ENCODE data around the gene TOP2B. TPM values are rescaled to one million over a fixed set of nuclear protein-coding genes. Genes with fewer than 3 reads are reported as not detected.

Gene TOP2B
- total and polyA plus RNA-seq, 2 experiments from 2014 or later: 92.0 to 179 TPM

DNA sequence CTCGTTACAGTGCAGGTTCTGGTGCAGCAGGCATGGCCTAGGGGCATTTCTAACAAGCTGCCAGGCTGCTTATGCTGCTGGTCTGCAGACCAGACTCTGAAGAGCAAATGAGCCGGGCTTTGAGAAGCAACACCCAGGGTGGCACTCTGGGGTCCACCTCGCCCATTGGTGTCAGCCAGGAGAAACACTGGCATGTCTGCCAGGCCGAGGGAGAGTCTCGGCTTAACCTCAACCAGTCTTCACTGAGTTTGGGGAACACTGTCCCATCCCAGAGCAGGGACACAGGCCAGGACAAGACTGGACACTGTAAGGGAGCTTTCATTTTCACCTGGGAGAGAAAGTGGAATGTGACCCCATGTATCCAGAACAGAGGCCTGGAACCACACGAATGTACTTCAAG, 93.4 kb downstream of the TOP2B start:
- H3K27ac Mint-ChIP-seq: no peak overlapping the region
- no peak for DNase-seq (ENCODE audit: low spot score)

DNA sequence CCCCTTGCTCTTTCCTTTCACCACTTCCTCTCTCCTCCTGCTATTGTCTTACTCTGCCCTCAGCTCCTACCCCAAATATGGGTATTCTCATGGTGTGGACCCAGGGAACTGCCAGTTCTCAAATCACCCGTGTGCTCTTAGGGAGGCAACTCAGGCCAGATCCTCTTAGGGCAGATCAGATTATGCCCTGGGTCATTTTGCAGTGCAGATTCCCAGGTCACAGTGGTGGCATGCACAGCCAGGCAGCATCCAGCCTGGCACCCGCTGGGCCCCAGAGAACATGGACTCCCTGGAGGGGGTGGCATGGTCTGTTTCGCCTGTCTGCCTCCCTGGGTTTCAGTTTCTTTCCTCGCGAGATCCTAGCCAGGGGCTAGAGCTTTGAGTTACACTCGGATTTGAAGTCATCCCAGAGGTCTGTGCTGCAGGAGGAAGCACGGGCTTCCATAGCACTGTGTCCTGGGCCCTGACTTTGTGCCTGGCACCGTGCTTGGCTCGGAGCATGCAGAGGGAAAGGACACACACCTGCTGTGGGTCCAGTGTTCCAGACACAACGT, 96.1 kb downstream of the TOP2B start:
- Mint-ChIP-seq H3K36me3 (ENCODE audit: low read depth) (no peaks in the 10 kb centered on the region), H3K27ac (no peak overlapping the region), H3K9me3 (no peaks in the 10 kb centered on the region), H3K27me3 (ENCODE audit: insufficient read depth, low read depth, poor library complexity) (peaks cover 12% of the 10 kb centered on the region), H3K4me3 (no peak overlapping the region), H3K4me1 (peaks cover 6% of the 10 kb centered on the region)
- H2AFZ ChIP-seq: no peak overlapping the region
- no peak for DNase-seq (ENCODE audit: low spot score)
- H4K20me1 ChIP-seq (replicated peaks; ENCODE audit: insufficient read depth): no peaks in the 10 kb centered on the region
- no peak for ATAC-seq
- H3K4me2 ChIP-seq: no peak overlapping the region
- H3K27me3 ChIP-seq (ENCODE audit: insufficient read depth): no peaks in the 10 kb centered on the region
- no peaks in the 10 kb centered on the region for H3F3A ChIP-seq (replicated peaks; ENCODE audit: low read depth)
- no peaks in the 10 kb centered on the region for H3K79me2 ChIP-seq (replicated peaks; ENCODE audit: insufficient read depth)
- H3K27ac ChIP-seq (ENCODE audit: low read depth): no peak overlapping the region
- H3K9me2 ChIP-seq (ENCODE audit: insufficient read depth): no peaks in the 10 kb centered on the region
- H3K4me1 ChIP-seq (ENCODE audit: insufficient read depth): no peaks in the 10 kb centered on the region
- no peaks in the 10 kb centered on the region for H3K36me3 ChIP-seq (ENCODE audit: insufficient read depth)
- no peak overlapping the region for H3K4me3 ChIP-seq
- TF ChIP-seq, protein P1, sequence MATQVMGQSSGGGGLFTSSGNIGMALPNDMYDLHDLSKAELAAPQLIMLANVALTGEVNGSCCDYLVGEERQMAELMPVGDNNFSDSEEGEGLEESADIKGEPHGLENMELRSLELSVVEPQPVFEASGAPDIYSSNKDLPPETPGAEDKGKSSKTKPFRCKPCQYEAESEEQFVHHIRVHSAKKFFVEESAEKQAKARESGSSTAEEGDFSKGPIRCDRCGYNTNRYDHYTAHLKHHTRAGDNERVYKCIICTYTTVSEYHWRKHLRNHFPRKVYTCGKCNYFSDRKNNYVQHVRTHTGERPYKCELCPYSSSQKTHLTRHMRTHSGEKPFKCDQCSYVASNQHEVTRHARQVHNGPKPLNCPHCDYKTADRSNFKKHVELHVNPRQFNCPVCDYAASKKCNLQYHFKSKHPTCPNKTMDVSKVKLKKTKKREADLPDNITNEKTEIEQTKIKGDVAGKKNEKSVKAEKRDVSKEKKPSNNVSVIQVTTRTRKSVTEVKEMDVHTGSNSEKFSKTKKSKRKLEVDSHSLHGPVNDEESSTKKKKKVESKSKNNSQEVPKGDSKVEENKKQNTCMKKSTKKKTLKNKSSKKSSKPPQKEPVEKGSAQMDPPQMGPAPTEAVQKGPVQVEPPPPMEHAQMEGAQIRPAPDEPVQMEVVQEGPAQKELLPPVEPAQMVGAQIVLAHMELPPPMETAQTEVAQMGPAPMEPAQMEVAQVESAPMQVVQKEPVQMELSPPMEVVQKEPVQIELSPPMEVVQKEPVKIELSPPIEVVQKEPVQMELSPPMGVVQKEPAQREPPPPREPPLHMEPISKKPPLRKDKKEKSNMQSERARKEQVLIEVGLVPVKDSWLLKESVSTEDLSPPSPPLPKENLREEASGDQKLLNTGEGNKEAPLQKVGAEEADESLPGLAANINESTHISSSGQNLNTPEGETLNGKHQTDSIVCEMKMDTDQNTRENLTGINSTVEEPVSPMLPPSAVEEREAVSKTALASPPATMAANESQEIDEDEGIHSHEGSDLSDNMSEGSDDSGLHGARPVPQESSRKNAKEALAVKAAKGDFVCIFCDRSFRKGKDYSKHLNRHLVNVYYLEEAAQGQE (IDR thresholded peaks at IDR 0.05; ENCODE audit: unreplicated experiment): no peak
- no peak for TF ChIP-seq CREB1 (CRISPR knock-in tag; IDR thresholded peaks at IDR 0.05; ENCODE audit: low read depth)
- TF ChIP-seq ZNF114 (CRISPR knock-in tag; IDR thresholded peaks at IDR 0.05): no peak
- TF ChIP-seq EZH2phosphoT487 (IDR thresholded peaks at IDR 0.05; ENCODE audit: unreplicated experiment): no peak
- TF ChIP-seq, protein P2, sequence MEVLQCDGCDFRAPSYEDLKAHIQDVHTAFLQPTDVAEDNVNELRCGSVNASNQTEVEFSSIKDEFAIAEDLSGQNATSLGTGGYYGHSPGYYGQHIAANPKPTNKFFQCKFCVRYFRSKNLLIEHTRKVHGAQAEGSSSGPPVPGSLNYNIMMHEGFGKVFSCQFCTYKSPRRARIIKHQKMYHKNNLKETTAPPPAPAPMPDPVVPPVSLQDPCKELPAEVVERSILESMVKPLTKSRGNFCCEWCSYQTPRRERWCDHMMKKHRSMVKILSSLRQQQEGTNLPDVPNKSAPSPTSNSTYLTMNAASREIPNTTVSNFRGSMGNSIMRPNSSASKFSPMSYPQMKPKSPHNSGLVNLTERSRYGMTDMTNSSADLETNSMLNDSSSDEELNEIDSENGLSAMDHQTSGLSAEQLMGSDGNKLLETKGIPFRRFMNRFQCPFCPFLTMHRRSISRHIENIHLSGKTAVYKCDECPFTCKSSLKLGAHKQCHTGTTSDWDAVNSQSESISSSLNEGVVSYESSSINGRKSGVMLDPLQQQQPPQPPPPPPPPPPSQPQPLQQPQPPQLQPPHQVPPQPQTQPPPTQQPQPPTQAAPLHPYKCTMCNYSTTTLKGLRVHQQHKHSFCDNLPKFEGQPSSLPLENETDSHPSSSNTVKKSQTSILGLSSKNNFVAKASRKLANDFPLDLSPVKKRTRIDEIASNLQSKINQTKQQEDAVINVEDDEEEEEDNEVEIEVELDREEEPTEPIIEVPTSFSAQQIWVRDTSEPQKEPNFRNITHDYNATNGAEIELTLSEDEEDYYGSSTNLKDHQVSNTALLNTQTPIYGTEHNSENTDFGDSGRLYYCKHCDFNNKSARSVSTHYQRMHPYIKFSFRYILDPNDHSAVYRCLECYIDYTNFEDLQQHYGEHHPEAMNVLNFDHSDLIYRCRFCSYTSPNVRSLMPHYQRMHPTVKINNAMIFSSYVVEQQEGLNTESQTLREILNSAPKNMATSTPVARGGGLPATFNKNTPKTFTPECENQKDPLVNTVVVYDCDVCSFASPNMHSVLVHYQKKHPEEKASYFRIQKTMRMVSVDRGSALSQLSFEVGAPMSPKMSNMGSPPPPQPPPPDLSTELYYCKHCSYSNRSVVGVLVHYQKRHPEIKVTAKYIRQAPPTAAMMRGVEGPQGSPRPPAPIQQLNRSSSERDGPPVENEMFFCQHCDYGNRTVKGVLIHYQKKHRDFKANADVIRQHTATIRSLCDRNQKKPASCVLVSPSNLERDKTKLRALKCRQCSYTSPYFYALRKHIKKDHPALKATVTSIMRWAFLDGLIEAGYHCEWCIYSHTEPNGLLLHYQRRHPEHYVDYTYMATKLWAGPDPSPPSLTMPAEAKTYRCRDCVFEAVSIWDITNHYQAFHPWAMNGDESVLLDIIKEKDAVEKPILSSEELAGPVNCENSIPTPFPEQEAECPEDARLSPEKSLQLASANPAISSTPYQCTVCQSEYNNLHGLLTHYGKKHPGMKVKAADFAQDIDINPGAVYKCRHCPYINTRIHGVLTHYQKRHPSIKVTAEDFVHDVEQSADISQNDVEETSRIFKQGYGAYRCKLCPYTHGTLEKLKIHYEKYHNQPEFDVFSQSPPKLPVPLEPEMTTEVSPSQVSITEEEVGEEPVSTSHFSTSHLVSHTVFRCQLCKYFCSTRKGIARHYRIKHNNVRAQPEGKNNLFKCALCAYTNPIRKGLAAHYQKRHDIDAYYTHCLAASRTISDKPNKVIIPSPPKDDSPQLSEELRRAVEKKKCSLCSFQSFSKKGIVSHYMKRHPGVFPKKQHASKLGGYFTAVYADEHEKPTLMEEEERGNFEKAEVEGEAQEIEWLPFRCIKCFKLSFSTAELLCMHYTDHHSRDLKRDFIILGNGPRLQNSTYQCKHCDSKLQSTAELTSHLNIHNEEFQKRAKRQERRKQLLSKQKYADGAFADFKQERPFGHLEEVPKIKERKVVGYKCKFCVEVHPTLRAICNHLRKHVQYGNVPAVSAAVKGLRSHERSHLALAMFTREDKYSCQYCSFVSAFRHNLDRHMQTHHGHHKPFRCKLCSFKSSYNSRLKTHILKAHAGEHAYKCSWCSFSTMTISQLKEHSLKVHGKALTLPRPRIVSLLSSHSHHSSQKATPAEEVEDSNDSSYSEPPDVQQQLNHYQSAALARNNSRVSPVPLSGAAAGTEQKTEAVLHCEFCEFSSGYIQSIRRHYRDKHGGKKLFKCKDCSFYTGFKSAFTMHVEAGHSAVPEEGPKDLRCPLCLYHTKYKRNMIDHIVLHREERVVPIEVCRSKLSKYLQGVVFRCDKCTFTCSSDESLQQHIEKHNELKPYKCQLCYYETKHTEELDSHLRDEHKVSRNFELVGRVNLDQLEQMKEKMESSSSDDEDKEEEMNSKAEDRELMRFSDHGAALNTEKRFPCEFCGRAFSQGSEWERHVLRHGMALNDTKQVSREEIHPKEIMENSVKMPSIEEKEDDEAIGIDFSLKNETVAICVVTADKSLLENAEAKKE (CRISPR knock-in tag; IDR thresholded peaks at IDR 0.05): no peak
- no peak for TF ChIP-seq STAT1 (IDR thresholded peaks at IDR 0.05; ENCODE audit: unreplicated experiment)
- TF ChIP-seq CTCF (conservative IDR thresholded peaks at IDR 0.05; ENCODE audit: low read depth in 2 of 2): no peak
- TF ChIP-seq ETS1 (IDR thresholded peaks at IDR 0.05): no peak

More for the DNA sequence above, 93.4 kb downstream of the TOP2B start:
- no peaks in the 10 kb centered on the region for H3K79me2 ChIP-seq (replicated peaks; ENCODE audit: insufficient read depth)
- no peak overlapping the region for H3K4me3 ChIP-seq
- Mint-ChIP-seq H3K9me3 (no peaks in the 10 kb centered on the region), H3K4me3 (no peak overlapping the region), H3K27me3 (ENCODE audit: insufficient read depth, low read depth, poor library complexity) (peaks cover 12% of the 10 kb centered on the region), H3K4me1 (peaks cover 8% of the 10 kb centered on the region), H3K36me3 (ENCODE audit: low read depth) (no peaks in the 10 kb centered on the region)
- no peaks in the 10 kb centered on the region for H3F3A ChIP-seq (replicated peaks; ENCODE audit: low read depth)
- H3K4me2 ChIP-seq: no peak overlapping the region
- no peaks in the 10 kb centered on the region for H4K20me1 ChIP-seq (replicated peaks; ENCODE audit: insufficient read depth)
- H2AFZ ChIP-seq: no peak overlapping the region
- no peak for ATAC-seq
- H3K9me2 ChIP-seq (ENCODE audit: insufficient read depth): no peaks in the 10 kb centered on the region
- no peaks in the 10 kb centered on the region for H3K4me1 ChIP-seq (ENCODE audit: insufficient read depth)
- no peak overlapping the region for H3K27ac ChIP-seq (ENCODE audit: low read depth)
- TF ChIP-seq STAT1 (IDR thresholded peaks at IDR 0.05; ENCODE audit: unreplicated experiment) (no peak), ZNF114 (CRISPR knock-in tag; IDR thresholded peaks at IDR 0.05) (no peak), ZNF331 (CRISPR knock-in tag; IDR thresholded peaks at IDR 0.05; ENCODE audit: low read depth) (no peak), EZH2 (IDR thresholded peaks at IDR 0.05; ENCODE audit: low read depth, unreplicated experiment) (no peak)
- no peaks in the 10 kb centered on the region for H3K27me3 ChIP-seq (ENCODE audit: insufficient read depth)
- H3K36me3 ChIP-seq (ENCODE audit: insufficient read depth): no peaks in the 10 kb centered on the region

Data from GM23338 (cell line).